HCEC 1CT (cell line): ENCODE data around the gene SMCO3.

ENCODE experiments used
- DNase-seq: peaks from one replicate; pipeline ENCODE4 v3.0.0-alpha.2; 2017

Gene SMCO3

GRCh38 chr12:14826491-14826890, 12.5 kb upstream of the SMCO3 start:
- DNase-seq = no peak

DNA sequence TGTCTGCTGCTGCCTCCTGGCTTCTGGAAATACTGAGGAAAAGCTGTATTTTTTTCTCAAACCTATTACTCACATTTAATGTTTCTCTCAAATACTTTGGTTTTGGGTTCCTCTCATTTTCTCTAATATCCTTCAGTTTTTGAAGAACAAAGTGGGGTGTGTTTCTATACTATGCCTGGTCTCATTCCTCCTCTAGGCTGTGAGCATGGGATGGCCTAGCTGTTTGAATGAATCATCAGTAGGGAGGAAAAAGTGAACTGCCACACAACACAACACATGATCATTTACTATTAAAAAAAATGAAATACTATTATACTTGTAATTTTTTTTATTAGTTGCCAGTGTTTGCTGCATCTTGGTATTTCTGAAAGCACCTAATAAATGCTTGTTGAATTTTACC, 11.3 kb upstream of the SMCO3 start:
- peak; percentile 44 for DNase-seq

- DNase-seq = peak; percentile 58
Observed at GRCh38 chr12:14824012-14824634, 10.1 kb upstream of the SMCO3 start.

DNA sequence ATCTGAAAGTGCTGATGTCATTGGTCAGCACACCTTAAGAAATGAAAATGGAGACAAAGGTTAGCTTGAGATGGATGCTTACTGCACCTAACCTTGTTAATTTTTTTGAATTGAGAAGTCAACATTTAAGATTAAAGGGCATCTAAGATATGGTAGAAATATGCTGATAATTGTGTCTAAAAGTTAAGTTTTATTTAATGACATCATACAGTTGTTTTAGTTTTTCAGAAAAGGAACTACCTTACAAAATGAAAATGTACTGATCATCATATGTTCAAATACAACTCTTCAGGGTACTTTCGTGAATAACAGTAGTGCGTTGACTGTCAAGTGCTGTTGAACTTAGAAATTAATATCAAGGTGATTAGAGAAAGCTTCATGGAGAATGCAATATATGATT, 2.5 kb downstream of the SMCO3 start:
- no peak for DNase-seq

DNA sequence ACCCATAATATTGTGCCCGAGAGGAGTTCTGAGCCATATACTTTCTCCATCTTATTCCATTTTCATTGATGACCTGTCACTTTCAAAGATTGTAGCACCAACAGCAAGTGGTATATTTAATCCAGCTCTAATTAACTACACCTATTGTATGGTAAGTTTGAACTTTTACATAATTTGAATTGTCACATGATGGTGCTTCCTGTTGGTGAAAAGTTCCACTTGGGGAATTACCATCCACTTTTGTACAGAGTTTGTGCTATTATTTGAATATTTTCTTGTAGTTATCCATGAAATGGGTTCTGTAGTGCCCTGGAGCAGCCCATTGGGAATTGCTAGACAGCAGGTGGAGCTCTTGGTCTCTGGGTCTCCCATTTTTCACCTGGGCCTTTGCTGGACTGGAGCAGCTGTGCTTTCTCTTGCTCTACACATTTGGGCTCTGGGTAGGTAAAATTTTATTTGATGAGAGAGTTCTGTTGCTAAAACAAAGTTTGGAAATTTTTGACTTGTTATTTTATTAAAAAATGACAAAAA, 3.0 kb downstream of the SMCO3 start:
- peak; percentile 49 for DNase-seq

- DNase-seq = no peak
Observed at GRCh38 chr12:14810167-14810952, 3.6 kb downstream of the SMCO3 start.

GRCh38 chr12:14803830-14804160, 10.2 kb downstream of the SMCO3 start:
- no peak for DNase-seq

GRCh38 chr12:14803011-14803829, 10.8 kb downstream of the SMCO3 start, which contains the start of the genes C12orf60 and WBP11:
Gene C12orf60 (plus strand): TSS chr12:14803670. CDS start chr12:14822936, 19,266 bp downstream.
Gene WBP11 (minus strand): TSS chr12:14803478. CDS start chr12:14801383, 2,095 bp downstream.
- peak; percentile 99 for DNase-seq

- no peak for DNase-seq
Observed at GRCh38 chr12:14802721-14803010, 11.3 kb downstream of the SMCO3 start.

DNA sequence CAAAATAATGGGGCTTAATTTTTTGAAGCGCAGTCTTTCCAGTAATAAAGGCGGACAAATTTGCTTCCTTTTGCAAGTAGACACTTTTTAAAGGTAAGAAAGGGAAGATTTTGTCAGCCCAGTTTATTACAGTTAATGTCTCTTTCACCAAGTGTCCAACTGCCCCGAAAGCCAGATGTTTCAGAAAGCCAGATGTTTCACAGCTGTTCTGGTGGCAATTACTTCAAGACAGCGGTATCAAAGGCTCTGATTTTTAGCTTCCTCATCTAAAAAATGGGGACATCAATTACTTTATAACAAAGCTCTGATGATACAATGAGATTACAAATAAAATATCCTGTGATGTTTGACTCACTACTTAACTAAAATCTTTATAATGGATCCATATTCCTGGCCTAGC, 11.7 kb downstream of the SMCO3 start:
- no peak for DNase-seq

GRCh38 chr12:14795028-14795448, 18.9 kb downstream of the SMCO3 start:
- DNase-seq = no peak

DNA sequence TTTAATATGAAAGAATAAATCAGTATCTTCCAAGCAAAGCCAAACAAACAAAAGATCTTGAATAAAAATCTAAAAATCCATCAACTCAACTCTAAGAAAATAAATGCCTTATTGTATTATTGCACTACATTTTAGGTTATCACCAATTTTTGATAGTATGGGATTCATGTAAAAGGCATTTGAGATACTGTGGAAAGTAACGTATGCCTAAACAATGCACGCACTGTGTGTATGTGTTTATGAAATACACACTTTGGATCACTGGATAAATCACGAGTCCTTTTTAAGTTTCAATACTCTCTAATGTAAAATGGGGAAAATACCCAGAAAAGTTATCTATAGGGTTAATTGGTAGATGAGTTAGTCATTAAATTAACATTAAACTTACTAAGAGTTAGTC, 28.4 kb downstream of the SMCO3 start:
- DNase-seq = no peak

DNA sequence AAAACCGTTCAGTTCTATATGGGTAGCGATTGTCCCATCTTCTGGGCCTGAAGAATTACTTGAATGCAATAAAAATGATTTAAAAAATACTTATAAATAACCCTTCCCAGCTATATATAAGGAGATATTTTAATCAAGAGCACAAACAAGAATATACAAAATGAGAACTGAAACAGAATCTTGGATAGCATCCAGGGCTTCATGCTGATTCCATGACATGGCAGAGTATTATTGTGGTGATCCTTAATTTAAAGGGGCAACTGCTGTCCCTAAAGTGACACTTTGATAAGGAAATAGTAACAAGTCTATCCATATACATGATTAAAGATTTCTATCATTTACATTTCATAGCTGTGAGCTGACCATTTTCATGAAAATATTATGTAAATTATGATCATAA, 29.5 kb downstream of the SMCO3 start:
- no peak for DNase-seq

GRCh38 chr12:14782756-14783155, 31.2 kb downstream of the SMCO3 start:
- no peak for DNase-seq

GRCh38 chr12:14781563-14781962, 32.4 kb downstream of the SMCO3 start:
- DNase-seq = no peak

DNA sequence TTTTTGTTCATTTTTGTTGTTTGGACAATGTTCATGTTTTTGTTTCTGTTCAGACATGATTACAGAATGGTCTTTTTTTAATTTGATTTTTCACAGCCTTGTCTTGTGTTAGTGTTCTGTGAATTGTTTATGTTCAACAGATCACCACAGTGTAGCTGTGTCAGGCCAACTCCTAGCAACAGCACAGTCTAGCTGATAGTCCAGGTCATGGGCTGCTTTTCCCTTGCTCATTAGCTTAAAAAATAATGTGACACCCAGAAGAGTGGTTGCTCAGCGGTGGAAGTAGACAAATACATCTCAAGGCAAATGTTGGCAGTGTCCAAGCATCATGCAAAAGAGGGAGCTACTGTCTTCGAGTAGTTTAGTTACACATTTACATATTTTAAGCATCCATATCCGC, 33.1 kb downstream of the SMCO3 start:
- DNase-seq = no peak

DNA sequence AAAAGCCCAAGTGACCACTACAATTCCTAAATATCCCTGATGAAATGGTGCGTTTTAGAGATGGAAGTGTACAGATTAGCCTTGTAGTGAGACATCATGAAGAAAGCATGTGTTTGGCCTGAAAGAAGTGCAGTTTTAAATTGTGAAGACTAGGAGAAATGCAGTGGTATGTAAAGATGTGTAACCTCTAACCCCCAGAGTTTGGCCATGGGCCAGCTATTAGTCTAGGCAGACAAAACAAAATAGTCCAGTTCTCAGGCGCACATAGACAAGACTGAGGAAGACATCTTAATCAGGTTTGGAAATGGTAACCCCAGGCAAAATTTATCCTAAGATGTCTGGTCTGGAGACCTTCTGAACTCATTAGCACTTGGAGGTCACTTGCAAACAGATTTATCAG, 34.1 kb downstream of the SMCO3 start:
- no peak for DNase-seq

GRCh38 chr12:14777271-14777670, 36.7 kb downstream of the SMCO3 start:
- DNase-seq = no peak

- DNase-seq = peak; percentile 38
Observed at GRCh38 chr12:14776236-14776961, 37.6 kb downstream of the SMCO3 start.

DNA sequence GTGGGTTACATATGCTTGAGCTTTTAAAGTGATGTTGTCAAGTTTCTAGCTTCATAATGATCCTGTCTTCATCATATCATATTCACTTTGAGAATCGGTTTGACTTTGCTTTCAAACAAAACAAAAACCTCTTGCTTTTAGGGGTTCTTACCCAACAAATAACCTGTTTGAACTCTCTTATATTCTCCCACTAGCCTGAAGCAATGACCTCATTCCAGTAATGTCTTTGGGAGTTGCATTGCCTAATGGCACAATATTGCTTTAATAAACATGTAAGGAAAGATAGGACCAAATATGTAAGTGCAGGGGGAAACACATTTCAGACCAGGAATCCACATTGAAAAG, 38.4 kb downstream of the SMCO3 start:
- peak; percentile 56 for DNase-seq

DNA sequence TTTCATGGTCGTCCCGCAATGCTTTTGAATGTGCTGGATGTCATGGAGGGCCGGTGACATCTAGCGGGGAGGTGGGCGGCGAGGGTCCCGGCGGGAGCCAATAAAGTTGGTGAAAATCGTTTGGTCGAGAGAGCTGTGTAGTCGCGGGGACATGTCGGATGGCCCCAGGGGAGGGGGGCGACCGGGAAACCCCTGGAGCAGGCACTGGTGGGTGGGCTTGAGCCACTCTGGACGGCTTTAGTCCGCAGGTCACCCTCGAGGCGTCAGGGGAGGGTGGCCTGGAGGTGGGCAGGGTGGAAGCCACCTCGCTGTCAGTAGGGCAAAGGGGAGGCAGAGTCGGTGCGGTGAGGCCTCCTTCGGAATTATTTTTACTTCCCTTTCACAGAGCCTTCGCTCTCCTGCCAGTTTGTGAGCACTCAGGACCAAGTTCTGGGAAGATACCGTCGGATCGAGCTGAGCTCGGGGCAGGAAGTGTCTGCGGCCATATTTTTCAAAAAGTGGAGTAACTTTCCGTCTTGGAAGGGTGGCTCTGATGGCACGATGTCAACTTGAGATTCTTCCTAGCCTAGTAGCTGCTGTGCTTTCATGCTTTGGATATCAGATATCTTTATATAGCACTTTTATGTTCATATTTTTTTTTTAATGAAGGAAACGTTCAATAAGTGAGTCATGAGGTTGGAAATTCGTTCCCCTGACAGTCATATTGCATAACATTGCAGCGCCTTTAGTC, 38.9 kb downstream of the SMCO3 start:
- peak; percentile 70 for DNase-seq
